ENCODE results near the gene SLC22A23.

SLC22A23 gene

GRCh38 chr6:3311826-3312225 is 145.0 kb downstream of the SLC22A23 start:
- Histone ChIP-seq H3K9me3 (ENCODE audit: control insufficient read depth, insufficient read depth, low read length) (no peaks in the 10 kb centered on the region), H3K4me1 (ENCODE audit: control insufficient read depth, low read length) (no peaks in the 10 kb centered on the region; the same call in 1 of the 2 replicates), H3K9me2 (replicated peaks; ENCODE audit: control insufficient read depth, low read length) (no peaks in the 10 kb centered on the region), H3K27ac (ENCODE audit: low read depth, low read length) (no peak overlapping the region), H3K79me2 (ENCODE audit: control insufficient read depth, low read length) (no peaks in the 10 kb centered on the region), H3K36me3 (ENCODE audit: control insufficient read depth, low read length) (no peaks in the 10 kb centered on the region), H4K20me1 (ENCODE audit: control insufficient read depth, insufficient read depth, low read depth, low read length) (no peaks in the 10 kb centered on the region), H3K4me2 (ENCODE audit: low read length) (no peak overlapping the region), H3K4me3 (ENCODE audit: low read length) (no peak overlapping the region), H3K27me3 (ENCODE audit: control insufficient read depth, low read length) (peaks cover 11% of the 10 kb centered on the region; the same call in 1 of the 2 replicates), H3F3A (ENCODE audit: control insufficient read depth, insufficient read depth) (no peaks in the 10 kb centered on the region)
- TF ChIP-seq EZH2phosphoT487 (IDR thresholded peaks at IDR 0.05; ENCODE audit: borderline replicate concordance, low read length), result no peak
- TF ChIP-seq CTCF (IDR thresholded peaks at IDR 0.05; ENCODE audit: low read depth, low read length, poor library complexity, severe bottlenecking), result no peak

GRCh38 chr6:3310703-3311102 is 146.1 kb downstream of the SLC22A23 start:
- no peak overlapping the region for H3K4me2 ChIP-seq (ENCODE audit: low read length)
- no peaks in the 10 kb centered on the region; the same call in 1 of the 2 replicates for H3K4me1 ChIP-seq (ENCODE audit: control insufficient read depth, low read length)
- no peaks in the 10 kb centered on the region for H3K9me3 ChIP-seq (ENCODE audit: control insufficient read depth, insufficient read depth, low read length)
- H3F3A ChIP-seq (ENCODE audit: control insufficient read depth, insufficient read depth), result no peaks in the 10 kb centered on the region
- H3K4me3 ChIP-seq (ENCODE audit: low read length), result no peak overlapping the region
- peaks cover 11% of the 10 kb centered on the region; the same call in 1 of the 2 replicates for H3K27me3 ChIP-seq (ENCODE audit: control insufficient read depth, low read length)
- H3K9me2 ChIP-seq (replicated peaks; ENCODE audit: control insufficient read depth, low read length), result no peaks in the 10 kb centered on the region
- no peaks in the 10 kb centered on the region for H3K36me3 ChIP-seq (ENCODE audit: control insufficient read depth, low read length)
- TF ChIP-seq CTCF (IDR thresholded peaks at IDR 0.05; ENCODE audit: low read depth, low read length, poor library complexity, severe bottlenecking), result no peak
- TF ChIP-seq EZH2phosphoT487 (IDR thresholded peaks at IDR 0.05; ENCODE audit: borderline replicate concordance, low read length), result peak; percentile 52; the same call in 1 of the 2 replicates
- H4K20me1 ChIP-seq (ENCODE audit: control insufficient read depth, insufficient read depth, low read depth, low read length), result no peaks in the 10 kb centered on the region
- no peaks in the 10 kb centered on the region for H3K79me2 ChIP-seq (ENCODE audit: control insufficient read depth, low read length)
- H3K27ac ChIP-seq (ENCODE audit: low read depth, low read length), result no peak overlapping the region

- H4K20me1 ChIP-seq (ENCODE audit: control insufficient read depth, insufficient read depth, low read depth, low read length), result no peaks in the 10 kb centered on the region
- H3K27me3 ChIP-seq (ENCODE audit: control insufficient read depth, low read length), result peaks cover 11% of the 10 kb centered on the region; the same call in 1 of the 2 replicates
- H3K4me2 ChIP-seq (ENCODE audit: low read length), result no peak overlapping the region
- no peaks in the 10 kb centered on the region for H3K9me2 ChIP-seq (replicated peaks; ENCODE audit: control insufficient read depth, low read length)
- H3K4me3 ChIP-seq (ENCODE audit: low read length), result no peak overlapping the region
- H3K9me3 ChIP-seq (ENCODE audit: control insufficient read depth, insufficient read depth, low read length), result no peaks in the 10 kb centered on the region
- no peaks in the 10 kb centered on the region for H3K79me2 ChIP-seq (ENCODE audit: control insufficient read depth, low read length)
- H3F3A ChIP-seq (ENCODE audit: control insufficient read depth, insufficient read depth), result no peaks in the 10 kb centered on the region
- no peaks in the 10 kb centered on the region for H3K36me3 ChIP-seq (ENCODE audit: control insufficient read depth, low read length)
- TF ChIP-seq EZH2phosphoT487 (IDR thresholded peaks at IDR 0.05; ENCODE audit: borderline replicate concordance, low read length) (no peak), CTCF (IDR thresholded peaks at IDR 0.05; ENCODE audit: low read depth, low read length, poor library complexity, severe bottlenecking) (no peak)
- no peaks in the 10 kb centered on the region; the same call in 1 of the 2 replicates for H3K4me1 ChIP-seq (ENCODE audit: control insufficient read depth, low read length)
- no peak overlapping the region for H3K27ac ChIP-seq (ENCODE audit: low read depth, low read length)
Observed at GRCh38 chr6:3310051-3310448, 146.8 kb downstream of the SLC22A23 start.

Measured in DOHH2 (cell line).